Right lobe of liver (tissue), 6 donors: Measurements from ENCODE around the gene CHL1. TPM values are rescaled to one million over a fixed set of nuclear protein-coding genes. Genes with fewer than 3 reads are reported as not detected.
A peak's percentile ranks its signal among the peaks of the same experiment; 100 is the strongest.

ENCODE experiments used
- ATAC-seq, 4 donors: fragments of 200-7000 bp; cut with Tn5 transposase; one replicate each; pipeline ENCODE4 v1.9.1; 2020; ENCODE audit warnings: mild to moderate bottlenecking in 4 of 4, moderate library complexity in 4 of 4
- DNase-seq, 3 donors: peaks; one replicate each; pipeline ENCODE4 v3.0.0-alpha.2; 2020
- H3K27ac ChIP-seq, 3 donors: fragments of 200-600 bp; one replicate each; pipeline ENCODE4 v1.8.0; 2022
- H3K27me3 ChIP-seq, 2 donors: fragments of 200-600 bp; one replicate each; pipeline ENCODE4 v1.8.0; 2022
- H3K36me3 ChIP-seq, 4 donors: fragments of 200-600 bp; sonication (generic) in 1 of 4; one replicate each; pipeline versions ENCODE4 v1.5.1 to v1.8.0; 2017 to 2022; ENCODE audit warnings: control low read depth in 1 of 4
- H3K4me1 ChIP-seq, 4 donors: fragments of 200-600 bp; sonication (generic) in 1 of 4; one replicate each; pipeline versions ENCODE4 v1.5.1 to v1.8.0; 2017 to 2022; ENCODE audit warnings: control low read depth in 1 of 4
- H3K4me3 ChIP-seq, 3 donors: fragments of 200-600 bp; one replicate each; pipeline ENCODE4 v1.8.0; 2022
- H3K9me3 ChIP-seq, 4 donors: fragments of 200-600 bp; sonication (generic) in 1 of 4; one replicate each; pipeline versions ENCODE4 v1.5.1 to v1.8.0; 2017 to 2022; ENCODE audit warnings: control low read depth in 1 of 4
- POLR2A ChIP-seq: fragments of 450-650 bp; IDR thresholded peaks from one replicate; pipeline ENCODE4 v1.6.1; 2017; ENCODE audit warnings: antibody characterized with exemption, mild to moderate bottlenecking
- WGBS: methylation state at CpG from one replicate; pipeline ENCODE4 v1.1.6; 2018; ENCODE audit warnings: low coverage, low lambda C conversion rate; ENCODE audit not compliant: insufficient coverage; ENCODE audit errors: missing lambda C conversion rate; 5-methylcytosine and 5-hydroxymethylcytosine counted together
- intact Hi-C, 2 donors: fragments of 100-400 bp; cut with DNase I; formaldehyde crosslinking; loops; one replicate each; pipeline versions ENCODE4 v1.11.2 to v1.14.1; 2022
- total RNA-seq, 6 experiments: library from RNA; depleted of rRNA in 2 of 6; stranded (reverse); fragments of >200 nt in 2 of 6; fragmentation: NEBNext Ultra II Directional in 3 of 6; extraction: Animal tissue kit (Norgen Biotek cat#: 25700) in 3 of 6; gene quantifications; one replicate each; pipeline versions ENCODE4 v1.1.0 to v1.2.4, GENCODE V29; 2016 to 2023
- TF ChIP-seq, protein P1 (sequence below), 4 donors: fragments of 200-600 bp in 3 of 4; fragments of 450-650 bp in 1 of 4; IDR thresholded peaks; one replicate each; pipeline versions ENCODE4 v1.5.1 to v1.8.0; 2016 to 2022; ENCODE audit warnings: antibody characterized with exemption in 4 of 4, mild to moderate bottlenecking in 2 of 4
- donor health status: DM: no; HTN: yes; CAD: no.
- donor health status: DM: no; HTN: no; CAD: no.
- donor health status: DM: no; HTN: no; CAD: no.
- donor health status: DM: no; HTN: yes; CAD: no.
- donor health status: DM: no; HTN: yes; CAD: no.

Gene CHL1
- total RNA-seq, 6 experiments from 2014 or later = 0.06 to 1.1 (median 0.86) TPM

DNA sequence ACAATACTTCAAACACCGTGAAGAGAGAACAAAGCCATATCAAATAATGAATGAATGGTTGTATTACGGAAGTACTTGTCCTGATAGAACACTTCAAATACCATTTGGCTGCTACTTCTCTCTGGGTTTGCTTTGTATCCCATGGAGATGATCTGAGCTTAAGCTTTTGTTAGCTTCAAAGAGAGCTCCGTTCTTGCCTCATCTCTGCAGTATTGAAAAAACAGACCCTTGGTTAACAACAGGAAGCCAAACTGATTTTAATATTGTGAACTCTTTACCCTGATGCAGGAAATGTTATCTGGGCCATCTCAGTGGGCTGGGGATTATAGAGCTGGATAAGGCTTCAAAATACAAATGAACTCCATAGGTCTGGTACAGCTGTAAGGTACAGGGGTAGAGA, 101.0 kb downstream of the CHL1 start:
- H3K27me3 ChIP-seq = no peaks in the 10 kb centered on the region
- 39% methylated on average over 3 of the region's 3 CpGs for WGBS
- intact Hi-C loops = no loop called here
- no peak overlapping the region for H3K27ac ChIP-seq
- ATAC-seq (no peak), DNase-seq (no peak)
- no peak for TF ChIP-seq POLR2A
- TF ChIP-seq, protein P1, sequence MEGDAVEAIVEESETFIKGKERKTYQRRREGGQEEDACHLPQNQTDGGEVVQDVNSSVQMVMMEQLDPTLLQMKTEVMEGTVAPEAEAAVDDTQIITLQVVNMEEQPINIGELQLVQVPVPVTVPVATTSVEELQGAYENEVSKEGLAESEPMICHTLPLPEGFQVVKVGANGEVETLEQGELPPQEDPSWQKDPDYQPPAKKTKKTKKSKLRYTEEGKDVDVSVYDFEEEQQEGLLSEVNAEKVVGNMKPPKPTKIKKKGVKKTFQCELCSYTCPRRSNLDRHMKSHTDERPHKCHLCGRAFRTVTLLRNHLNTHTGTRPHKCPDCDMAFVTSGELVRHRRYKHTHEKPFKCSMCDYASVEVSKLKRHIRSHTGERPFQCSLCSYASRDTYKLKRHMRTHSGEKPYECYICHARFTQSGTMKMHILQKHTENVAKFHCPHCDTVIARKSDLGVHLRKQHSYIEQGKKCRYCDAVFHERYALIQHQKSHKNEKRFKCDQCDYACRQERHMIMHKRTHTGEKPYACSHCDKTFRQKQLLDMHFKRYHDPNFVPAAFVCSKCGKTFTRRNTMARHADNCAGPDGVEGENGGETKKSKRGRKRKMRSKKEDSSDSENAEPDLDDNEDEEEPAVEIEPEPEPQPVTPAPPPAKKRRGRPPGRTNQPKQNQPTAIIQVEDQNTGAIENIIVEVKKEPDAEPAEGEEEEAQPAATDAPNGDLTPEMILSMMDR (IDR thresholded peaks at IDR 0.05) = no peak
- no peak overlapping the region for H3K4me3 ChIP-seq
- no peaks in the 10 kb centered on the region for H3K36me3 ChIP-seq
- H3K9me3 ChIP-seq = no peaks in the 10 kb centered on the region
- no peaks in the 10 kb centered on the region for H3K4me1 ChIP-seq

DNA sequence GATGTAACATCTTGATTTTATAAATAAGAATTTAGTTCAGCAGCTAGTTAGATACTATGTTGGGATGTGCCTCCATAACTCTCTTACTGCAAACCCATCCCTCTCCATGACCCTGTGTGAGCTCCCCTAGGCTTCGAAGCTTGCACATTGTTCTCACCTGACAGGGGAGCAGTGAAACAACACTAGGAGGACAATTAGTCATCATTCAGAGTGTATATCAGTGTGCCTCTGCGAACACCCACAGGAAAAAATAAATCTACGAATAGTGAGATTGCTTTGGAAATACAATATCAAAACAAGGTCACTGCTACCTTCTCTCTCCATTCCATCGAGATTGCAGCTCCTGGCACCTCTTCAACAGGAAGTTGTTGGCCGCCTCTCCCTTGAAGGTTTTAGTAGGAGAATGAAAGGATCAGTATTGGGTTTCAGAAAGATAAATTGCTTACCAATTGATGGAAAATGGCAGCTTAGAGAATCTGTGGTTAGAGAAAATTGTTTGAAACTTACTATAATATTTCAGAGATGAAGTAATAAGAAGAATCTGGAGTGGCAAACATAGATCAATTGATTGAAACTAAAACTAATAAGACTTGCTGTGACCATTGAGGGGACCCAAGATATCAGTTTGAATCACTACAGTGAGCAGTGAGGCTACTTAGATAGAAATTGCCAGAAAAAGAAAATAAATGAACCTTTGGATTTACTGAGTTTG, 103.2 kb downstream of the CHL1 start:
- Histone ChIP-seq H3K4me1 (no peaks in the 10 kb centered on the region), H3K27ac (no peak overlapping the region), H3K36me3 (no peaks in the 10 kb centered on the region), H3K4me3 (no peak overlapping the region), H3K27me3 (no peaks in the 10 kb centered on the region), H3K9me3 (no peaks in the 10 kb centered on the region)
- WGBS = 38% methylated on average over 5 of the region's 5 CpGs
- ATAC-seq (no peak), DNase-seq (no peak)
- TF ChIP-seq, protein P1 (IDR thresholded peaks at IDR 0.05) = no peak
- no peak for TF ChIP-seq POLR2A
- intact Hi-C loops = no loop called here

DNA sequence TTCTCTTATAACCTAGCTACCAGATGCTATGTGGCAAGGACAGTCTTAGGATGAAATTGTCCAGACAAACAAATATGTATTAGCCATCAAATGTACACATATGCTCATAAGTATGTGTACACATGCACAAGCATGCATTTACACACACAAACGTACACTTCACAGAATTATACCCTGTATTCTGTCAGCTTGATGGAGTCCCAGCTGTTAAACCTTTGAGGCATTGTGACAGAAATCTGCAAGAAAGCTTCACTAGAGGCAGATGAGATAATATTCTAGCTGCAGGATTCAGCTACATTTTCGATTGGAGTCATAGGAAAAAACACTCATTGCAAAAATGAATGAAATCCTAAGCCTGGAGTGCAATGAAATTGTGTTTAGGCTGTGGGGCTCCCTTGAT, 110.6 kb downstream of the CHL1 start:
- no peak for DNase-seq
- Histone ChIP-seq H3K9me3 (no peaks in the 10 kb centered on the region), H3K27me3 (no peaks in the 10 kb centered on the region), H3K27ac (no peak overlapping the region), H3K4me3 (no peak overlapping the region), H3K4me1 (no peaks in the 10 kb centered on the region), H3K36me3 (no peaks in the 10 kb centered on the region)
- intact Hi-C loops = no loop called here
- no peak for TF ChIP-seq POLR2A
- TF ChIP-seq, protein P1 (IDR thresholded peaks at IDR 0.05) = no peak
- ATAC-seq = no peak
- 16% methylated on average over 2 of the region's 2 CpGs for WGBS

DNA sequence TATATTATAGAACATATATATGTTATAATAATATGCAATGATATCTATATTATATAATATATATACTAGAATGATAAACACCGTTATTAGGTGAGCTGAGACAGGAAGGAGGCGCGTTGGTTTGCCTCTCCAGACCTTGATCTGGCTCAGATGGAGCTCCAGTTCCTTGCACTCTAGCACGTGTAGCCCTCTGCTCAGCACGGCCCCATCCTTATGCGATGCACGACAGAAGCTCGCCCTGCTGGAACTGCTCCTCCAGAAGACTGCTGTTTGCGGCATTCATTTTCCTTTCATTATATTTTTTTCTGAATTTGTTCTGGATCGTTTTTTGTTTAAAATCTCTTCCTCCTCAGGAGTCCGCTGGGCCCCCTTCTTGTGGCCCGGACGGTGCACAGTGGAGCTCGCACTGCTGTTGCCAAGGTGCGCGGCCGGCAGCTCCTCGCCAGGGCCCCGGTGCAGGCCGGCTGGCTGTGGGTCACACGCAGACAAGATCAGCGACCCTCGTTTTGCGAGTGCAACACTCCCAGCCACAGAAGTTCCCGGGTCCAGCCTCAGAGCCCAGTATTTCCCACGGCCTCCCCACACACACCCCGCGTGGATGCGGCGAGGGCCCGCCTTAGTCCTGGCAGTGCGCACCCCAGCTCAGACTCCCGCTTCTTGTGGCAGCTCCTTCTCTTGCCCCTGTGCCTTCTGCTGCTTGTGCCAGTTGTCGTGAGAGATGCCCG, 112.2 kb downstream of the CHL1 start:
- no peaks in the 10 kb centered on the region for H3K9me3 ChIP-seq
- ATAC-seq (no peak), DNase-seq (peak in 2 of 3 donors; percentile 16 to 44)
- TF ChIP-seq, protein P1 (IDR thresholded peaks at IDR 0.05) = no peak
- TF ChIP-seq POLR2A = no peak
- H3K4me3 ChIP-seq = no peak overlapping the region
- intact Hi-C loops = no loop called here
- H3K27ac ChIP-seq = no peak overlapping the region
- no peaks in the 10 kb centered on the region for H3K36me3 ChIP-seq
- 31% methylated on average over 24 of the region's 35 CpGs for WGBS
- H3K4me1 ChIP-seq = no peaks in the 10 kb centered on the region
- H3K27me3 ChIP-seq = no peaks in the 10 kb centered on the region
